ENCODE data around the gene SCGB1A1.

- TF ChIP-seq SUZ12 (IDR thresholded peaks at IDR 0.05; ENCODE audit: extremely low read depth, insufficient read depth, insufficient read length) (no peak), YY1 (IDR thresholded peaks at IDR 0.05; ENCODE audit: insufficient read depth, insufficient read length) (no peak)
These were observed 4.2 kb downstream of the SCGB1A1 start for GRCh38 chr11:62423012-62423411.
